ENCODE data around the gene AKAP17A.

Gene AKAP17A

DNA sequence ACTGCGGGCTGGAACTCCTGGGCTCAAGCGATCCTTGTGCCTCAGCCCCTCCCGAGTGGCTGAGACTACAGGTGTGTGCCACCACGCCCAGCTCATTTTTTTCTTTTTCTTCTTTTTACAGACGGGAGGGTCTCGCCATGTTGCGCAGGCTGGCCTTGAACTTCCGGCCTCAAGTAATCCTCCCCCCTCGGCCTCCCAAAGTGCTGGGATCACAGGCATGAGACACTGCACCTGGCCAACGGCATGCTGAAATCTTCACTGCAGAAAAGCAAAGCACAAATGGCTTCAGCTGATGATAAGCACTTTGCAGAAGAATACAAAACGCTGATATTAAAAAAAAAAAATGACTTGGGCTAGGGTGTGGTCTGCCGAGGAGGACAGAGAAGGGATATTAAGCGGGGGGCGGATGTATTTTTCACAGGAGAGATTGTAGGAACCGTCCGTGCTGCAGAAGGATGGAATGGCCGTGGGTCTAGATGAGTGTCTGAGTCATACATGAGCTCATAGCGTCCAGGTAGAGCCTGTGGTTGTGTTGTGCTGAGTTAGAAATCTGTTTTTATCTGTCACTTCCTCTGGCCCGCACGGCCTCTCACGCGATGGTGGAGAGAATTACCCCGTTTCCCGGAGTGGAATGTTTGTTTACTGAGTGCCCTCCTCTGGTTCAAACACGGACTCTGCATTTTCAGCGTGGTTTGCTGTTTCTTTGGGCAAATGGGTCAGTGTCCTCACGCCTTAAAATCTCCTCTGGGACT is 8.5 kb upstream of the AKAP17A start:
- DNase-seq (ENCODE audit: low read depth, low spot score): no peak

DNA sequence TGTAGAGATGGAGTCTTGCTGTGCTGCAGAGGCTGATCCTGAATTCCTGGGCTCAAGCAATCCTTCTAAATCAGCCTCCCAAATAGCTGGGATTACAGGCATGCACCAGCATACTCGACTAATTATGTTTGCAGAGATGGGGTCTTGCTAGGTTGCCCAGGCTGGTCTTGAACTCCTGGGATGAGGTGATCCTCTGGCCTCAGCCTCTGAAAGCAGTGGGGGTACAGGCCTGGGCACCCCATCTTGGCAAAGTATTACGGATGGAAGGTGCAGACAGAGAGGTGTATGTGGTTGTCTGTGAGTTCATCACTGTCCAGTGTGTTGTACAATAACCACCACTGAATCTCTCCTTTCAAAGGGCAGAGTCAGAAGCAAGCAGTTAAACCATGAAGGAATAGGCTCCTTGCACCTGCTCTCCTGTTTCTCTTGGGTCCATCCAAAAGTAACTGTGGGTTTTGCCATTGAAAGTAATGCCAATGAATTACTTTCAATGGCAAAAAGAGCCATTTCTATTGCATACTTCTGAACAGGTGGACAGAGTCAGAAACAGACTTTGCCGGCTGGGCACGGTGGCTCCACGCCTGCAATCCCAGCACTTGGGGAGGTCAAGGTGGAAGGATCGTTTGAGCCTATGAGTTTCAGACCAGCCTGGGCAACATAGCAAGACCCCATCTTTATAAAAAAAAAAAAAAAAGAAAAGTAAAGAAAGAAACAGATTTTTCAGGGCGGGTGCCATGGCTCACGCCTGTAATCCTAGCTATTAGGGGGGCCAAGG is 7.0 kb upstream of the AKAP17A start:
- DNase-seq (ENCODE audit: low read depth, low spot score): no peak

DNA sequence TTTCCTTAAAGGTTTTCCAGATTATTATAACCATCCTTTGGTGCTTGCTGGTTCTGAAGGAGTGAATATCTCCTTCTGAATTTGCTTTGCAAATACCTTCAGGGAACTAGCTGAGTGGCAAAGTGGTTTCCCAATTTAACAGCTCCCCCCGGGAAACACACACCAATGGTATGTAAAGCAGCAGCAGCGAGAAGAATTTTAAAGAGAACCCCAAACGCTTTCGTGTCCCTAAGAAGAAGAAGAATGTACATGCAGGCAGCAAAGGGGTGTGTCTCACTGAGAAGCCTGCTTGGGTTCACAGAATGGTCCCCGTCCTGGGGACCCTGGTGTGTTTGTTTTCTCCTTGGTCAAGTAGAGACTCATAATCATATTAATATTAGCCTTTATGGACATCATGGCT is 4.2 kb upstream of the AKAP17A start:
- DNase-seq (ENCODE audit: low read depth, low spot score): no peak

DNA sequence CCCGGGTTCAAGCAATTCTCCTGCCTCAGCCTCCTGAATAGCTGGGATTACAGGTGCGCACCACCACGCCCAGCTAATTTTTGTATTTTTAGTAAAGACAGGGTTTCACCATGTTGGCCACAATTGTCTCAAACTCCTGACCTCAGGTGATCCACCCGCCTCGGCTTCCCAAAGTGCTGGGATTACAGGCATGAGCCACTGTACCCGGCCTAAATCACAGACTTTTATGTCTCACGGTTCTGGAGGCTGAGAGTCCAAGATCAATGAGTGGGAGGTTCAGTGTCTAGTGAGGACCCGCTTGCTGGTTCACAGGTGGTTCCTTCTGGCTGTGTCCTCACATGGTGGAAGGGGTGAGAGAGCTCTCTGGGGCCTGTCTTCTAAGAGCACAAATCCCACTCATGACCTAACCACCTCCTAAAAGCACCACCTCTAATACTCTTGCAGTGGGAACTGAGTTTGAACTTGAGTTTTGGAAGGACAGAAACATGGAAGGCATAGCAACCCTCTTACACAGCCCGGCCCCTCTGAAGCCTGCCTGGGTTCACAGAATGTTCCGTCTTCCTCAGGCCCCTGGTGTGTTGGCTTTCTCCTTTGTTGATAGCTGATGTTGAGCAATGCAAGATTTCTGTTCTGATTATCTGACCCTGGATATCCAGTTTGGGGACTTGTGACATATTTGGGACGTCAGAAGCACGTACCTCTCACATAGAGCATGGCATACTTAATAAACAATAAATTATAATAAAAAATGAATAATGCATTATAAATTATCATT is 1.9 kb upstream of the AKAP17A start:
- DNase-seq (ENCODE audit: low read depth, low spot score): no peak

DNA sequence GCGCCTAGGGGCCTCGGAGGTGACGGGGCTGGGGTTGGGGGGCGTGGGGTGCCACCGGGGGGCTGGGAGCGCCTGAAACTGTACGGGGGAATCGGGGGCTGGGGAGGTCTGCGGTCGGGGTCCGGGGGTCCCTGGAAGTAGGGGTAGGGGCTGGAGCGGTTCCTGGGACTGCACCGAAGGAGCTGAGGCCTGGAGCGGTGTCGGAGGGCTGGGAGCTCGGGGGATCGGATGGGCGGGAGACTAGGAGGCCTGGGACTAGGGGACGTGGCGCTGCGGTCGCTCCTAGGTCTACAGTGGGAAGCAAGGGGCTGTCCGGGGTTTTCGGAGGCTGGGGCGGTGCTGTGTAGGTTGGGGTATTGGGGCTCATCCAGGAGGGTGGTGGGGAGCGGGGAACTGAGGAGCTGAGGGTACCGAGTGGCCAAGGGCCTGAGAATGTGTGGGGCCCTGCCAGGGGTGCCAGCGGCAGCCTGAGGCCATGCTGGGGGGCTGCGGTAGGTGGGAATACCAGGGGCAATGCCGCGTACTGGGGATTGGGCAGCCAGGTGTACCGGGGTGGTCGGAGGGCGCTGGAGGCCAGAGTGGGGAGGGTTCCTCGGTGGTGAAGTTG is 562 bp downstream of the AKAP17A start:
- DNase-seq (ENCODE audit: low read depth, low spot score): no peak

DNA sequence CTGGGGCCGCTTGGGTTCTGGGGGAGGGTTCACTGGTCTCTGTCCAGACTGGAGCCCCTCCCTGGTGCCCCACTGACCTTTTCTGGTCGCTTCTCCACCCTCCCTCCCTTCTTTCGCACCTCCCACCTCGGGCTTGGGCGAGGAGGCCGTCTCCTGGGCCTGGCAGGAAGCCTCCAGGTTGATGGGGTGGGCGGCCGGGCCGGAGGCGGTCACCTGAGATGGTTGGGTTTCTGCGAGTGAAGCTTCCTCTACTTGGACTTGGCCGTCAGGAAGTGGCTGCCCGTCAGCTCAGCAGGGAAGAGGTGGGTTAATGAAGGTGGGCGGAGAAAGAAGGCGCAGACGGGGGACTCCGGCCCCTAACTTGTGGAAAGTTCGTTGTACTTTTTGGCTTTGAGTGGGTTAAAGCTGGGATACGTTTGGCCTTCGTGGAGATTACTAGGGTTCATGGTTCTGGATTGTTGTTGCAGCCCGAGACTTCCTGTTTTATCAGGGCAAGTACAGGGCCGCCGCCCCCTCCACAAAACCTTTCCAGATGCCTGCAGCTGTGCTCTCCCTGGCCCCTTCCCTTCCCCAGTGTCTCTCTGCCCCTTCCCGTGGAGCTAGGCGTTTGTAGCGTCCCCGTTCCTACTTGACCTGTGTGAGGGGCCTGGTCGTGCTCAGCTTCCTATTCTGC is 1.2 kb downstream of the AKAP17A start:
- no peak for DNase-seq (ENCODE audit: low read depth, low spot score)

DNA sequence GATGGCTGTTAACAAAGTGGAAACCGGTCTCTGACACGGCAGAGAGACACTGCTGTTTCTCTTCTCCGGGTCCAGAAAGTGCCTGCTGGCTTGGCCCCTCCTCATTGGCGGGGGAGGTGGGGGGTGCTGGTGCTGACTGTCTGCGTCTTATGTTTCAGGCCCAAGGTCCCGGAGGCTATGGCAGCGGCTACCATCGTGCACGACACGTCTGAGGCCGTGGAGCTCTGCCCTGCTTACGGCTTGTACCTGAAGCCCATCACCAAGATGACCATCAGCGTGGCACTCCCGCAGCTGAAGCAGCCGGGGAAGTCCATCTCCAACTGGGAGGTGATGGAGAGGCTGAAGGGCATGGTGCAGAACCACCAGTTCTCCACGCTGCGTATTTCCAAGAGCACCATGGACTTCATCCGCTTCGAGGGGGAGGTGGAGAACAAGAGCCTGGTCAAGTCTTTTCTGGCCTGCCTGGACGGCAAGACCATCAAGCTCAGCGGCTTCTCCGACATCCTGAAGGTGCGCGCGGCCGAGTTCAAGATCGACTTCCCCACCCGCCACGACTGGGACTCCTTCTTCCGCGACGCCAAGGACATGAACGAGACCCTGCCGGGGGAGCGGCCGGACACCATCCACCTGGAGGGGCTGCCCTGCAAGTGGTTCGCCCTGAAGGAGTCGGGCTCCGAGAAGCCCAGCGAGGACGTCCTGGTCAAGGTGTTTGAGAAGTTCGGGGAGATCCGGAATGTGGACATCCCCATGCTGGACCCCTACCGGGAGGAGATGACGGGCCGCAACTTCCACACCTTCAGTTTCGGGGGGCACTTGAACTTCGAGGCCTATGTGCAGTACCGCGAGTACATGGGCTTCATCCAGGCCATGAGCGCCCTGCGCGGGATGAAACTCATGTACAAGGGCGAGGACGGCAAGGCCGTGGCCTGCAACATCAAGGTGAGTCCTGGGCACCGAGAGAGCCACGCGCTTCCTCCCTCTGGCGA is 2.2 kb downstream of the AKAP17A start:
- no peak for DNase-seq (ENCODE audit: low read depth, low spot score)

DNA sequence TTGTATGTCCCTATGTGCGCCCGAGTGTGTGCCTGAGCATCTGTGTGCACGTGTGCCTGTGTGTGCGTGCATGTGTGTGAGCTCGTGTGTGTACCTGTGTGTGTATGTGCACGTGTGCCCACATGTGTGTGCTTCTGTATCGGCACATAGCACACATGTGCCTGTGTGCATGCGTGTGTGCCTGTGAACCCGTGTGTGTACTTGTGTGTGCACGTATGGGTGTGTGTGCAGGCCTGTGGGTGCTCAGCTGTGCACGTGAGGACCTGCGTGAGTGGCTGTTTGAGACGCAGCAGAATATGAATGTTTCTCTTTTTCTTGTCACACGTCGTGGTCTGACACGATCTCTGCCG is 4.3 kb downstream of the AKAP17A start:
- DNase-seq (ENCODE audit: low read depth, low spot score): no peak

DNA sequence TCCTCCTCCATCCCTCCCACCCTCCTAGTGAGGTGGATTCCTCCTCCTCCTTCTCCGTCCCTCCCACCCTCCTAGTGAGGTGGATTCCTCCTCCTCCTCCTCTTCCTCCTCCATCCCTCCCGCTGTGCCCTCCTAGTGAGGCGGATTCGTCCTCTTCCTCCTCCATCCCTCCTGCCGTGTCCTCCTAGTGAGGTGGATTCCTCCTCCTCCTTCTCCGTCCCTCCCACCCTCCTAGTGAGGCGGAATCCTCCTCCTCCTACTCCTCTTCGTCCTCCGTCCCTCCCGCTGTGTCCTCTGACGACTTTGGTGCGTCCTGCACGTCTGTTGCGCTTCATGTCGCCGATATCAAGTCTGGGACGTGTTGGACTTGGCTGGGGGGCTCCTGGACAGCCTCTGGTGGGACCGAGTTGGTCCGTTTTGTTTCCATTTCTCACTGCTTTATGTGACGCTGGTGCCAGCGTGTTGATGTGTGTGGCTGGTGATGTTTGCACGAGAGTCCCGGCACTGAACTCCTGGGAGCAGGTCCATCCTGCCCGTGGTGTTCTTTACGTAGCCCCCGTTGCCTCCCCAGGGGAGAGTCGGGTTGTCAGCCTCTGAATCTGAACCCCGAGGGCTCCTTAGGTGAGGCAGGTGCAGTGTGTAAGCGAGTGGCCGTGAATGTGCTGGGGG is 5.4 kb downstream of the AKAP17A start:
- no peak for DNase-seq (ENCODE audit: low read depth, low spot score)

DNA sequence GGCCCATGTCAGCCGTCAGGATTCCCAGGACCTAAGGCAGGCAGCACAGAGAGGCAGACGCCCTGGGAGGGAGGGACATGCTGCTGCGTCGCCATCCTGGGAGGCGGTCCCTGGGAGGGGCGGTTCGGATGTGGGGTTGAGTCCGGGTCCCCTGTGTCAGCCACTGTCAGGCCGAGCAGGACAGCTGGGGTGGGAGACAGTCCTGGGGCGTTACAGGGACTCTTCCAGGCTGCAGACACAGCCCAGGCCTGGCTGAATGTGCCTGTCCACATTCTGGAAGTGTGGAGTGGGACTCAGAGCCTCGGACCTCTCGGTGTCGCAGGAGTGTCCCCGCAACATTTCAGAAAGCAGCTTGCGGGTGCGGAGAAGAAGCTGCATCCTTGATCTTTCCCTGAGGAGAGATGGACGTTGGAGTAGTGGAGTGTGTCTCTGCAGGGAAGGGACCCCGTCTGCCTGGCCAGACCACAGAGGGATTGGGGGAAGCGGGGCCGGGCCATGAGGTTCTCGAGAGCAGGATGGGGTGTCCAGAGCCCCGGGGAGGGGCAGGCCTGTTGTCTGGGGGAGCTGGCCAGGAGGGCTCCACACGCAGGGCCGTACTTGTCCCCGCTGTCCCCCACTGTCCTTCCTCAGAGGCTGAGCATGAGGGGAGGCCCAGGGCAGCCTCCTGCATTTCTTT is 6.1 kb downstream of the AKAP17A start:
- no peak for DNase-seq (ENCODE audit: low read depth, low spot score)

DNA sequence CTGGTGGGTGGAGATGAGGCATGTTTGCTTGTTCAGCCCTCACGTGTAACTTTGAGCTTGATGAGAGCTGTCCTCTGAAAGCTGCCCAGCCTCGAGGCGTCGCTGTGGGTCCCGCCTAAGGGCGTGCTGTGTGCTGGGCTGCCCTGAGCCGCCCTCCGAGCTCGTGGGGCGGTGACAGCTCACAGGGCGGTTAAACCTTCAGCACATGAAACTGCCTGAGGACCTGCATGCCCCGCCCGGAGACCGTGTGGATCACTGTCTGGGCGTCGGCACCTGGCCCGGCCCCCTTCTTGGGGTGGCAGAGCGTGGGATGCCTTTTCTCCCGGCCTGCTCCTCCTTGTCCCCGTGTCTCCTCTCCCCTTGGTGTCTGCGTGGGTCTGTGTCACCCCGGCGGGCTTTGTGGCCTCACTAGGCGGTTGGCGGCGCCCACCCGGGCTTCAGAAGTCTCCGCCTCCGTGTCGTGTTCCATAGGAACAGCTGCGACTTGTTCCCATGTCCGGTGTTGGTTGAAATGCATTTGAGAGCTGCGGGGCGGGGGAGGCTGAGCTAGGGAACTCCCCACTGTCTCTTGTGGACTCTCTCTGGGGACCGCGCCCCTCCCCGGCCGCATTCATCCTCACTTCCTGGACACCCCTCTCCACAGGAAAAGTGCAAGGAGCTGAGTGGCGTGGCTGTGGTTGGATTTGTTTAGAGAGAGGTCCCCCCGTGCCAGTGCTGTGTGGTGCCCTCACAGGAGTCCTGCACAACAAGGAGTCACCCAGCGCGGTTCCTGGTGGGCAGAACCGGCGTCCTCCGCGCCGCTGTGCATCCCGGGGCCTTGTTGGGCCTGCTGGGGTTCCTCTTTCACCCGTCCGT is 6.8 kb downstream of the AKAP17A start:
- no peak for DNase-seq (ENCODE audit: low read depth, low spot score)

DNA sequence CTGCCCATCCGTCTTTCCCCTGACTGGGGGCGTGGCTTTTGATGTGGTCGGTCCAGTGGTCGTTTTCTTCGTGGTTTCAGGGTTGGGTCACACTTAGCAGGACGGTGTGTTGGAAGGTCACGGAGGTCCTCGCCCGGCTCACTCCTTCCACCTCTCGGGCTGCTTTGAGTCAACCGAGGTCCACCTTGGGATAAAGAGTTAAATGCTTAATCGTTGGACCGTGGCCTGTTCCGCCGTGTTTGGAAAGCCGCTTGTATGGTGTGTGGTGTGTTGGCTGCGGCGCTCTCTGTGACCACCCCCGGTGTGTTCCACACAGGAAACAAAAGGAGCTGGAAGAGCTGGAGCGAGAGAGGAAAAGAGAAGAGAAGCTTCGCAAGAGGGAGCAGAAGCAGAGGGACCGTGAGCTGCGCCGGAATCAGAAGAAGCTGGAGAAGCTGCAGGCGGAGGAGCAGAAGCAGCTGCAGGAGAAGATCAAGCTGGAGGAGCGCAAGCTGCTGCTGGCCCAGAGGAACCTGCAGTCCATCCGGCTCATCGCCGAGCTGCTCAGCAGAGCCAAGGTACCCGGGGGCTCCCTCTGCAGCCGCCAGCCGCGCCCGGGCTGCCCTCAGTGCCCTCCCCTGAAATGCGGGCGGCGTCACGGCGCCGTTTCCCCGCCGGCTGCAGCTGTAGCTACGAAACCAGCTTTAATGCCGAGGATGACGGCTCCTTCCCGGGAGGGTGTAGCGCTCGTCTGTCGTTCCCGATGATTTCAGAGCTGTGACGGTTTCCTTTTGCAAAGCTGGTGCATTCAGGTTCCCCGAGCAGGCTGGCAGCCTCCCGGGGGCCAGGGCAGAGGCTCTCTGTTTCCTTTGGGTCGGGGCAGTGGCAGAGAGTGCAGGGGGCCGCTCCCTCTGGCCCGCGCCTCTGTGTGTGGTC is 7.7 kb downstream of the AKAP17A start:
- DNase-seq (ENCODE audit: low read depth, low spot score): no peak

DNA sequence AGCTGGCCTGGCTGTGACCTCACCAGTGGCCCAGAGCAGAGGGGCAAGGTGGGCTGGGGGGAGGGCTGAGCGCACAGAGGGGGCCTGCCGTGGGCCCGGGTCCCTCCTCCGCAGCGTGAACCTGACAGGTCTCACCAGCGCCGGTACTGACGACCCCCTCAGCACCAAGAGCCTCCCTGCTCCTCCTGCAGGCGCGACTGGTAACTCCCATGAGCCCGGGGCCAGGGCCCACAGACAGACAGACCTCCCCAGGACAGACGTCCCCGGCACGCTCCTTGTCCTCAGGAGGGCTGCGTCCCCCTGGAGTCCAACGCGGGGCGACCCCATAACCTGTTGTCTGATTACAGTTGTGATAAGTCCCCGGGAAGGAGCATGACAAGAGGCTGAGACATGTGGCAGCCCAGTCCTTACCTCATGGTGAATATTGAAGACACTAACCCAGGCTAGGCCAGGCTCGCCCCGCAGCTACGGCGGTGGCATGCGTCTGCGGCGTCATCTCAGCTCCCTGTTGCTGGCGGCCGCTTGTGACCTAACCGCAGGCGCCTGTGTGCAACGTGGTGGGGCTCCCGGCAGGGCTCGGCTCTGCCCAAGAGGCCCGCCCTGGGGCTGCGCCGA is 8.5 kb downstream of the AKAP17A start:
- DNase-seq (ENCODE audit: low read depth, low spot score): no peak

DNA sequence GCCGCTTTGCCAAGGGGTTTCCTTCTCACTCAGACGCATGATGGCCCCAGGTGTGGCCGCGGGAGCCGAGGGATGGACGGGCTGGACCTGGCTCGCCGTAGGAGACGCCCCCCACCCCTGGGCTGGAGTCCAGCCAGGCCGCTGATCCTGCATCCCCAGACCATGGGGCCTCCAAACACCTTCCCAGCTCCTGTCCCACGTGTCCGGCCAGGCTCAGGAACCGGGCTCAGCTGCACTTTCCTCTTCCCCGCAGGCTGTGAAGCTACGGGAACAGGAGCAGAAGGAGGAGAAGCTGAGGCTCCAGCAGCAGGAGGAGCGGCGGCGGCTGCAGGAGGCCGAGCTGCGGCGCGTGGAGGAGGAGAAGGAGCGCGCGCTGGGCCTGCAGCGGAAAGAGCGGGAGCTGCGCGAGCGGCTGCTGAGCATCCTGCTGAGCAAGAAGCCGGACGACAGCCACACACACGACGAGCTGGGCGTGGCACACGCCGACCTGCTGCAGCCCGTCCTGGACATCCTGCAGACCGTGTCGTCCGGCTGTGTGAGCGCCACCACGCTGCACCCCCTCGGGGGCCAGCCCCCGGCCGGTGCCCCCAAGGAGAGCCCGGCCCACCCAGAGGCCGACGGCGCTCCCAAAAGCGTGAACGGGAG is 9.1 kb downstream of the AKAP17A start:
- no peak for DNase-seq (ENCODE audit: low read depth, low spot score)

DNA sequence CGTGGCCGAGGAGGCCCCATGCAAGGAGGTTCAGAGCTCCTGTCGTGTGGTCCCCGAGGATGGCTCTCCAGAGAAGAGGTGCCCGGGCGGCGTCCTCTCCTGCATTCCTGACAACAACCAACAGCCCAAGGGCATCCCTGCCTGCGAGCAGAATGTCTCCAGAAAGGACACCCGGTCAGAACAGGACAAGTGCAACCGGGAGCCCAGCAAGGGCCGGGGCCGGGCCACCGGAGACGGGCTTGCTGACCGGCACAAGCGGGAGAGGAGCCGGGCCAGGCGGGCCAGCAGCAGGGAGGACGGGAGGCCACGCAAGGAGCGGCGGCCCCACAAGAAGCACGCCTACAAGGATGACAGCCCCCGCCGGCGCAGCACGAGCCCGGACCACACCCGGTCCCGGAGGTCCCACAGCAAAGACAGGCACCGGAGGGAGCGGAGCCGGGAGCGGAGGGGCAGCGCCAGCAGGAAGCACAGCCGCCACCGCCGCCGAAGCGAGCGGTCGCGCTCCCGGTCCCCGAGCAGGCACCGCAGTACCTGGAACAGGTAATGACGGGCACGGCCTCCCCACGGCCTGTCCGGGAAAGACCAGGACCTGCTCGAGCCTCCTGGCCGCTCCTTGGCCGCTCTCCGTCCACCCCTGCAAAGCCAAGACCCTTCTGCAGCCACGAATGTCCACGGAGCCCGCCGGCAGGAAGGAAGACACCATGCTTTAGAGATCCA is 9.8 kb downstream of the AKAP17A start:
- no peak for DNase-seq (ENCODE audit: low read depth, low spot score)

DNA sequence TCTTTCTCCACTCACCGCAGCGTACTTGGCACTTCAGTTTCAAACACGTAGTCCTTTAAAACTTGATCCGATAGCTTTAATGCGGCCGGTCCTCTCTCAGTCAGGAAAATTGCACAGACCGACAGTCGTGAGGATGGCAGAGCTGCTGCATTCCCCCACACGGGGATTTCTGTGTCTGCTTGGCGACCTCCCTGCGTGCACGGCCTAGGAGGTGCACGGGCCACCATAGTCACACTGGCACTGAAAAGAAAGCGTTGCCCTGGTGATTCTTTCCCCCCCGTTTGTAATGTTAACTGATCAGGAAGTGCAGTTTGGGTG is 10.3 kb downstream of the AKAP17A start:
- DNase-seq (ENCODE audit: low read depth, low spot score): no peak
